PC-3 (cell line): ENCODE results near the gene SLCO2A1. TPM values are rescaled to one million over a fixed set of nuclear protein-coding genes. Genes with fewer than 3 reads are reported as not detected.

Source experiments
- ATAC-seq: fragments of 200-7000 bp; cut with Tn5 transposase; 2 replicates; pipeline ENCODE4 v1.9.1; 2020; ENCODE audit warnings: mild to moderate bottlenecking, moderate library complexity
- BruUV-seq: library from RNA; stranded (reverse); fragments of 400-500 nt; replicated peaks from 2 replicates; lab custom pipeline; 2021; lab: Mats Ljungman, UMichigan
- CTCF ChIA-PET: fragments of 300-600 bp; sonication (Branson Sonifier 250); formaldehyde crosslinking; loops from one replicate; lab custom pipeline; 2022; ENCODE audit warnings: antibody characterized with exemption; lab: Charles Lee
- POLR2A ChIA-PET: fragments of 300-600 bp; sonication (Branson Sonifier 250); formaldehyde crosslinking; loops from one replicate; lab custom pipeline; 2022; ENCODE audit warnings: antibody characterized with exemption; ENCODE audit not compliant: unreplicated experiment; lab: Charles Lee
- DNase-seq: peaks from one replicate; pipeline ENCODE4 v3.0.0-alpha.2; 2015
- H2AFZ ChIP-seq: fragments of 300-600 bp; sonication (generic); 2 replicates; pipeline ENCODE4 v1.6.0; 2016; ENCODE audit warnings: antibody characterized with exemption, low read length
- H3F3A ChIP-seq: fragments of 300-600 bp; sonication (generic); one replicate; pipeline ENCODE4 v1.6.0; 2017; ENCODE audit warnings: antibody characterized with exemption, low read length, control low read depth, mild to moderate bottlenecking; ENCODE audit not compliant: unreplicated experiment
- H3K27ac ChIP-seq: fragments of 300-600 bp; sonication (generic); 2 replicates; pipeline ENCODE4 v1.5.1; 2016; ENCODE audit warnings: mild to moderate bottlenecking, low read length
- H3K27me3 ChIP-seq: fragments of 300-600 bp; sonication (generic); 2 replicates; pipeline ENCODE4 v1.6.1; 2016; ENCODE audit warnings: low read length, mixed read lengths
- H3K36me3 ChIP-seq: fragments of 300-600 bp; sonication (generic); 2 replicates; pipeline ENCODE4 v1.6.1; 2016; ENCODE audit warnings: low read depth, mixed run types, low read length, mixed read lengths
- H3K4me1 ChIP-seq: fragments of 300-600 bp; sonication (generic); 2 replicates; pipeline ENCODE4 v1.5.1; 2016; ENCODE audit warnings: low read length; ENCODE audit not compliant: insufficient read depth
- H3K4me2 ChIP-seq: fragments of 300-600 bp; sonication (generic); 2 replicates; pipeline ENCODE4 v1.6.0; 2016; ENCODE audit warnings: low read length
- H3K4me3 ChIP-seq: fragments of 300-600 bp; sonication (generic); 2 replicates; pipeline ENCODE4 v1.5.1; 2016; ENCODE audit warnings: mild to moderate bottlenecking, low read length, mixed read lengths
- H3K79me2 ChIP-seq: fragments of 300-600 bp; sonication (generic); 2 replicates; pipeline ENCODE4 v1.6.1; 2017; ENCODE audit warnings: low read length, mixed read lengths
- H3K9ac ChIP-seq: fragments of 300-600 bp; sonication (generic); 2 replicates; pipeline ENCODE4 v1.6.0; 2016; ENCODE audit warnings: mild to moderate bottlenecking, low read length
- H3K9me2 ChIP-seq: fragments of 300-600 bp; sonication (generic); replicated peaks from 2 replicates; pipeline ENCODE4 v1.6.1; 2016; ENCODE audit warnings: mixed run types, low read length, mixed read lengths
- H3K9me3 ChIP-seq: fragments of 300-600 bp; sonication (generic); 2 replicates; pipeline ENCODE4 v1.6.1; 2016; ENCODE audit warnings: low read length, mixed read lengths
- H4K20me1 ChIP-seq: fragments of 300-600 bp; sonication (generic); 2 replicates; pipeline ENCODE4 v1.6.1; 2016; ENCODE audit warnings: low read length, mixed read lengths
- EZH2 ChIP-seq: fragments of 300-600 bp; sonication (generic); IDR thresholded peaks from one replicate; pipeline ENCODE4 v1.6.1; 2017; ENCODE audit warnings: antibody characterized with exemption, mild to moderate bottlenecking, low read length; ENCODE audit not compliant: unreplicated experiment
- EZH2phosphoT487 ChIP-seq: fragments of 300-600 bp; sonication (generic); IDR thresholded peaks from 2 replicates; pipeline ENCODE4 v1.6.1; 2018; ENCODE audit warnings: mild to moderate bottlenecking, antibody characterized with exemption, low read length, borderline replicate concordance
- intact Hi-C: fragments of 100-400 bp; cut with micrococcal nuclease; formaldehyde crosslinking; loops from 2 replicates; pipeline ENCODE4 v1.9.0; 2023
- total RNA-seq: library from RNA; depleted of rRNA; stranded (reverse); fragments of >200 nt; gene quantifications from 2 replicates; pipeline ENCODE4 v1.2.3, GENCODE V29; 2014
- TF ChIP-seq, protein P1 (sequence below): fragments of 300-600 bp; sonication (generic); conservative IDR thresholded peaks from 2 replicates; pipeline ENCODE4 v1.5.1; 2017; ENCODE audit warnings: antibody characterized with exemption, low read depth, mild to moderate bottlenecking, low read length

SLCO2A1 gene
- total RNA-seq, 1 experiment from 2014 or later: not detected

DNA sequence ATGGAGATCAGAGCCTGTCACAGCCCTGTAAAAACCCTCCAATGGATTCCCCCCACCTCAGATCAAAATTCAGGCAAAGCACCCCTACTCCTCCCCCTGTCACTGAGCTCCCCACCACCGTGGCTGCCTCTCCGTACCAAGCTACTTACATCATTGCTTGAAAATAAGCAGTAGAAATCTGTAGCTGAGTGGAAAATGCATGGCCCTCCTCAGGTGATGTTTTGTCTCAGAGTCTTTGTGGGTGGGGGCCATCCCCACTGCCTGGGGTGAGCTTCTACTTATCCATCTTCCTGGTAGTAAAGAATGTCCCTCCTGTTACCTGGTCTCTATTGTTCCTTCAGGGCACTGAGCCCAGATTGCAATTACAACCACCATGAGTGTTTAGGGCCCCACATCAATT is 34.5 kb downstream of the SLCO2A1 start:
- H3F3A ChIP-seq: no peaks in the 10 kb centered on the region
- H3K4me1 ChIP-seq: peaks cover 8% of the 10 kb centered on the region; the same call in 1 of the 2 replicates
- BruUV-seq: no TSS peak
- ChIA-PET CTCF (no interaction called here), POLR2A (no interaction called here)
- H2AFZ ChIP-seq: no peak overlapping the region
- TF ChIP-seq, protein P1, sequence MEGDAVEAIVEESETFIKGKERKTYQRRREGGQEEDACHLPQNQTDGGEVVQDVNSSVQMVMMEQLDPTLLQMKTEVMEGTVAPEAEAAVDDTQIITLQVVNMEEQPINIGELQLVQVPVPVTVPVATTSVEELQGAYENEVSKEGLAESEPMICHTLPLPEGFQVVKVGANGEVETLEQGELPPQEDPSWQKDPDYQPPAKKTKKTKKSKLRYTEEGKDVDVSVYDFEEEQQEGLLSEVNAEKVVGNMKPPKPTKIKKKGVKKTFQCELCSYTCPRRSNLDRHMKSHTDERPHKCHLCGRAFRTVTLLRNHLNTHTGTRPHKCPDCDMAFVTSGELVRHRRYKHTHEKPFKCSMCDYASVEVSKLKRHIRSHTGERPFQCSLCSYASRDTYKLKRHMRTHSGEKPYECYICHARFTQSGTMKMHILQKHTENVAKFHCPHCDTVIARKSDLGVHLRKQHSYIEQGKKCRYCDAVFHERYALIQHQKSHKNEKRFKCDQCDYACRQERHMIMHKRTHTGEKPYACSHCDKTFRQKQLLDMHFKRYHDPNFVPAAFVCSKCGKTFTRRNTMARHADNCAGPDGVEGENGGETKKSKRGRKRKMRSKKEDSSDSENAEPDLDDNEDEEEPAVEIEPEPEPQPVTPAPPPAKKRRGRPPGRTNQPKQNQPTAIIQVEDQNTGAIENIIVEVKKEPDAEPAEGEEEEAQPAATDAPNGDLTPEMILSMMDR: no peak
- TF ChIP-seq EZH2phosphoT487 (no peak), EZH2 (no peak)
- no peak overlapping the region for H3K27ac ChIP-seq
- no peaks in the 10 kb centered on the region for H3K36me3 ChIP-seq
- no peak overlapping the region for H3K4me3 ChIP-seq
- no peak overlapping the region for H3K4me2 ChIP-seq
- H3K9me2 ChIP-seq: no peaks in the 10 kb centered on the region
- H3K9me3 ChIP-seq: no peaks in the 10 kb centered on the region
- no peaks in the 10 kb centered on the region for H3K27me3 ChIP-seq
- H3K79me2 ChIP-seq: no peaks in the 10 kb centered on the region
- no peak for ATAC-seq
- DNase-seq: no peak
- H4K20me1 ChIP-seq: no peaks in the 10 kb centered on the region
- intact Hi-C loops: no loop called here
- no peak overlapping the region for H3K9ac ChIP-seq

DNA sequence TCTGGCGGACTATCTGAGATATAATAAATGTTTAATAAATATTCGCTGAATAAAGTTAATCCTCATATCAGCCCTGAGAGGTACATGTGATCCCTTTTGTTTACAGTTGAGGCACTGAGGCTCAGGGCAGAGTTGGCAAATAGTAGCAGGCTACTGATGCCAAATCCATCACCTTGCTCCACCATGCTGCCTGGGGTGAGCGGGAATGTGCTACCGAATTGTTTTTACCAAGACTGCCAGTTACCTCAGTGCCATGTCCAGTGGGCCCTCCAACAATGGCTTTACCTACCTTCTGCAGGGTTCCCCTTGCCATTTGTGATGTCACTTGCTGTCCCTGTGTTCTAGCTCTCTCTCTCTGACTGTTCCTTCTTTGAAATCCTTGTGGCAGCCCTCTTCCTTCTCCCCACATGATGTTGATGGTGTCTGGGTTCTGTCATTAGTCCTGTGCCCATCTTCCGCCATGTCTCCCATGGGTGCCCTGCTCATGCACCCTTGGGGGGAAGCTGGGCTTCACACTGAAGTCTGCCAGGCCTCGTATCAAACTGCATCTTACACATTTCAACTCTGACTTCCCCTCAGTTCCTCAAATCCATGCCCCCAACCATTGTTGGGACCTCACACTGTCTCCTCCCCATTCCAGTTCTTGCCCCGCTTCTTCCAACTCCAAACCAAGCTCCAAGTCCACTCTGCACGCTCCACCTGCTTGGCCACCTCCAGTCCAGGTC is 35.4 kb downstream of the SLCO2A1 start:
- Histone ChIP-seq H3K27me3 (no peaks in the 10 kb centered on the region), H4K20me1 (no peaks in the 10 kb centered on the region), H2AFZ (no peak overlapping the region), H3K4me1 (peaks cover 8% of the 10 kb centered on the region; the same call in 1 of the 2 replicates), H3K9ac (no peak overlapping the region), H3K9me3 (no peaks in the 10 kb centered on the region), H3F3A (no peaks in the 10 kb centered on the region), H3K27ac (no peak overlapping the region), H3K36me3 (no peaks in the 10 kb centered on the region), H3K9me2 (no peaks in the 10 kb centered on the region), H3K79me2 (no peaks in the 10 kb centered on the region), H3K4me2 (no peak overlapping the region), H3K4me3 (no peak overlapping the region)
- DNase-seq (no peak), ATAC-seq (no peak)
- ChIA-PET POLR2A (no interaction called here), CTCF (no interaction called here)
- intact Hi-C loops: no loop called here
- TF ChIP-seq, protein P1: no peak
- TF ChIP-seq EZH2 (no peak), EZH2phosphoT487 (no peak)
- no TSS peak for BruUV-seq

DNA sequence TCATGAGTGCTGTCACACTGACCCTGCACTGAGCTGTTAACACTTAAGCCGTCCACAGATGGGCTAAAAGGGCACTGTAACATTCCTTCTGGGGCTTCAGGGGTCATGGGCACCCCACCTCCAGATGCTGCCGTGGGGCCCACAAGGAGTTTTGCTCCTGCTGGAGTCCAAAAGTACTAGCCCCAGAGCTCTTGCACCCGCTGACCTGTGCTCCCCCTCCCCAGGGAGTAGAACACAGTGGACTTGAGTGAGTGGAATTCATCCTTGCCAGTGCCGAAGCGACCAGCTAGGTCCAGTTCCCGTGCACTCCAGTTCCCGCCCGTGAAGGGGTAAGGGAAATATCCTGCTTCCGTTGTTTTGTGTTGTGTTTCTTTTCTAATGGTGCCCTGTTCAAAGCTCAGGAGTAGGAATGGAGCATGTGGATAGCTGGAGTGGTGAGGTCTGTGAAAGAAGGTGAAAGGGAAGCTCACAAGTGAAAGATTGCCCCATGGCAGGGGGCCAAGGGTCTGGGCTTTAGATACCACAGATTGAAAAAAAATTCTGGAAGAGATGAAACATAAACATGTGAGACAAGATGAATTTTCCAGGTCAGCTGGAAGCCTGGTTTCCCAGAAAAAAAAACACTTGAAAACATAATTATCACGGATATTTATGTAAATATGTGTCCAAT is 36.6 kb downstream of the SLCO2A1 start:
- no TSS peak for BruUV-seq
- POLR2A ChIA-PET: no interaction called here
- Histone ChIP-seq H3K27ac (no peak overlapping the region), H3K9me3 (no peaks in the 10 kb centered on the region), H3K79me2 (no peaks in the 10 kb centered on the region), H3K4me2 (no peak overlapping the region), H3K36me3 (no peaks in the 10 kb centered on the region), H3F3A (no peaks in the 10 kb centered on the region), H3K4me3 (no peak overlapping the region), H2AFZ (no peak overlapping the region), H4K20me1 (no peaks in the 10 kb centered on the region), H3K27me3 (no peaks in the 10 kb centered on the region), H3K4me1 (peaks cover 8% of the 10 kb centered on the region; the same call in 1 of the 2 replicates), H3K9ac (no peak overlapping the region), H3K9me2 (no peaks in the 10 kb centered on the region)
- DNase-seq (no peak), ATAC-seq (no peak)
- intact Hi-C loops: no loop called here
- TF ChIP-seq, protein P1: no peak
- TF ChIP-seq EZH2phosphoT487: no peak
- no peak for TF ChIP-seq EZH2
- CTCF ChIA-PET: no interaction called here
